GM10847 (cell line): ENCODE measurements around the gene XYLT2.

Experiments
- POLR2A ChIP-seq: IDR thresholded peaks from 2 replicates; pipeline ENCODE4 v1.6.1; 2011; ENCODE audit not compliant: insufficient read length; ENCODE audit errors: extremely low read depth

Gene XYLT2

GRCh38 chr17:50316016-50316587 lies 29.8 kb upstream of the XYLT2 start:
- TF ChIP-seq POLR2A, result no peak

GRCh38 chr17:50317121-50317520 lies 28.8 kb upstream of the XYLT2 start:
- TF ChIP-seq POLR2A, result no peak

- no peak for TF ChIP-seq POLR2A
Observed at GRCh38 chr17:50318501-50319285, 27.2 kb upstream of the XYLT2 start.

- TF ChIP-seq POLR2A, result no peak
Observed at GRCh38 chr17:50319306-50320004, 26.5 kb upstream of the XYLT2 start.

- no peak for TF ChIP-seq POLR2A
Observed at GRCh38 chr17:50322271-50322670, 23.7 kb upstream of the XYLT2 start.

GRCh38 chr17:50323060-50323459 lies 22.9 kb upstream of the XYLT2 start:
- TF ChIP-seq POLR2A, result no peak

GRCh38 chr17:50325906-50326305 lies 20.0 kb upstream of the XYLT2 start:
- no peak for TF ChIP-seq POLR2A

GRCh38 chr17:50326831-50327364 lies 19.0 kb upstream of the XYLT2 start:
- TF ChIP-seq POLR2A, result no peak

- no peak for TF ChIP-seq POLR2A
Observed at GRCh38 chr17:50328363-50329325, 17.3 kb upstream of the XYLT2 start.

- TF ChIP-seq POLR2A, result no peak
Observed at GRCh38 chr17:50329716-50330115, 16.2 kb upstream of the XYLT2 start.

- TF ChIP-seq POLR2A, result no peak
Observed at GRCh38 chr17:50330151-50330775, 15.7 kb upstream of the XYLT2 start.

- TF ChIP-seq POLR2A, result no peak
Observed at GRCh38 chr17:50331085-50331791, 14.7 kb upstream of the XYLT2 start.

GRCh38 chr17:50332196-50332595 lies 13.7 kb upstream of the XYLT2 start:
- no peak for TF ChIP-seq POLR2A

GRCh38 chr17:50337956-50338355 lies 8.0 kb upstream of the XYLT2 start:
- TF ChIP-seq POLR2A, result no peak
